HG03097 (cell line): ENCODE data around the gene SLC17A9.
A peak's percentile ranks its signal among the peaks of the same experiment; 100 is the strongest.
"Not testable (repeated sequence)": the region's sequence is repeated elsewhere in the genome, so short reads cannot be mapped to it uniquely, and the experiment has no call there.

Source experiments
- ATAC-seq: cut with Tn5 transposase; IDR thresholded peaks from one replicate; pipeline ENCODE4 v1.9.1; 2021; ENCODE audit not compliant: unreplicated experiment, low FRiP score

Gene SLC17A9

DNA sequence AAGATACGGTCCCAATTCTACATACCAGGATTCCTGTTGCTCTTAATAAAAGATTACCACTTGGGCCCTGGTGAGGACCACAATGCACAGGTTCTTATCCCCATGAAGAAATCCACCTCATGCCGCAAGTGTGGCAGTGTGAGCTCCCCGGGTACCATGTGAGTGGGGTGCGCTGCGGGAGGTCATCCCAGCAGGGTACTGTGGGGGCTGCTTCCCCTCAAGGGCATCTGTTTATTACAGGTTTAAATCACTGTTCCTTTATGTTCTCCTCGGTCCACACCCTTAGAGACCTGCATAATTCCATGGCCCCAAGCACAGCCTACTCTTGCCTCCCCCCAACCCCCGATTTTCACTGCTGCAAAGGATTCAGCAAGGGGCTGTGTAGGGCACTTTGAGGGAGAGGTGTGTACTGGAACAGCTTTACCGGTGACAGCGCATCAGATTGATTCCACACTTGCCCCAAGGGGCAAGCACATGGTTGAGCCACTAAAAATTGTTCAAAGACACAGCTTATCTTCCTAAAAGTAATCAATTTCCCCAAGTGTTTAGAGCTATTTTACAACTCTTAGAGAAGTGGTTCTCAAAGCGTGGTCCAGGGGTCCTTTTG is 32.4 kb upstream of the SLC17A9 start:
- ATAC-seq, result no peak

DNA sequence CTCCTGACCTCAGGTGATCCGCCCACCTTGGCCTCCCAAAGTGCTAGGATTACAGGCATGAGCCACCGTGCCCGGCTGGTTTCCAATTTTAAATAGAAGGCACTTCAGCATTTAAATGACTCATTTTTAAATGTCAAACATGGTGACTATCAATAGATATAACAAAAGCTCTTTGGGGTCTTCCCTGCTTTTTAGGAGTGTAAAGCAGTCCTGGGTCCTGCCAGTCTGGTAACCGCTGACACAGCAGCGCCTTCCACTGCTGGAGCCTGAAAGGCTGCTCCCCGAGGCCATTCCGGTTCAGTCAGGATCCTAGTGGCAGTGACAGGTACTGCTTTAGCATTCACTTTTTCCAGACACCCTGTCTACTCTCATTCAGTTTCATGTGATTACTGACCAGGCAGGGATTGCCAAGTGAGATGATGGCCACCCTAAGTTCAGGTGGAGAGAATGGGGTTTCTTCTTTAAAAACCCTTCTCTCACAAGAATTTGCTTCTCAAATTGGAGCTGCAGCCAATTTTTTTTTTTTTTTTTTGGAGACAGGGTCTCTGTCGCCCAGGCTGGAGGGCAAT is 31.3 kb upstream of the SLC17A9 start:
- no peak for ATAC-seq

DNA sequence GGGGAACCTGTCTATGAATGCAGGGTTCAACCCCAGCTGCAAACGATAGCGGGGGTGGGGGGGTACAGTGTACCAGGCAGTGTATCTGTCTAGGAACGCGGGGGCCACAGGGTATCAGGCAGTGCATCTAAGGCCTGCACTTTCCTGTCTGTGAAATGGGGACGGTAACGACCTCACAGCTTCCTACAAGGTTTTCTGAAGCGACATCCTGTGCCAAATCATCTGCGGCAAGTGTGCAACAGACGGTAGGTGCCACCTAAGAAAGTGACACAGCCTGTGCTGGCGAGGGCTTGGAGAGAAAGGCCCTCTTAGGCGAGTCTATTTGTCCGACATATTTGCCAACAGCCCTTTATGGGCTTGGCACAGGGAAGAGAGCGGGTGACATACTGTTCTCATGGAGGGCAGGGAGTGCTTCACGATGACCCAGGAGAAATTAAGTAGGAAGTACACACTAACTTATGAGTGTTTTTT is 30.0 kb upstream of the SLC17A9 start:
- ATAC-seq, result no peak

DNA sequence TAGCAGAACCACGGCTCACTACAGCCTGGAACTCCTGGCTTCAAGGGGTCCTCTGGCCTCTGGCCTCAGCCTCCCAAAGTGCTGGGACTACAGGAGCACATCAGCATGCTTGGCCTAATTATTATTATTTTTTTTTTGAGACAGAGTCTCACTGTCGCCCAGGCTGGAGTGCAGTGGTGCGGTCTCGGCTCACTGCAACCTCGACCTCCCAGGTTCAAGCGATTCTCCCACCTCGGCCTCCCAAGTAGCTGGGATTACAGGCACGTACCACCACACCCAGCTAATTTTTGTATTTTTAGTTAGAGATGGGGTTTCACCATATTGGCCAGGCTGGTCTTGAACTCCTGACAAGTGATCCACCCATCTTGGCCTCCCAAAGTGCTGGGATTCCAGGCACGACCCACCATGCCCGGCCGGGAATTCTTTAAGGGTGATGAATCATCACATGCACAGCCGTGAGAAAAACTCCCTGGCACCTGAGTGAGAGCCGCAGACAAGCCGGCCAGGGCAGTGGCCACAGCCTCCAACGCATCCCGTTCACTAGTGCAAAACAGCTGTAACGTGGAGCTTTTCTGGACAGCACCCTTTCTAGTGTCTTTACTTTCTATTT is 29.3 kb upstream of the SLC17A9 start:
- ATAC-seq, result not testable (repeated sequence)

DNA sequence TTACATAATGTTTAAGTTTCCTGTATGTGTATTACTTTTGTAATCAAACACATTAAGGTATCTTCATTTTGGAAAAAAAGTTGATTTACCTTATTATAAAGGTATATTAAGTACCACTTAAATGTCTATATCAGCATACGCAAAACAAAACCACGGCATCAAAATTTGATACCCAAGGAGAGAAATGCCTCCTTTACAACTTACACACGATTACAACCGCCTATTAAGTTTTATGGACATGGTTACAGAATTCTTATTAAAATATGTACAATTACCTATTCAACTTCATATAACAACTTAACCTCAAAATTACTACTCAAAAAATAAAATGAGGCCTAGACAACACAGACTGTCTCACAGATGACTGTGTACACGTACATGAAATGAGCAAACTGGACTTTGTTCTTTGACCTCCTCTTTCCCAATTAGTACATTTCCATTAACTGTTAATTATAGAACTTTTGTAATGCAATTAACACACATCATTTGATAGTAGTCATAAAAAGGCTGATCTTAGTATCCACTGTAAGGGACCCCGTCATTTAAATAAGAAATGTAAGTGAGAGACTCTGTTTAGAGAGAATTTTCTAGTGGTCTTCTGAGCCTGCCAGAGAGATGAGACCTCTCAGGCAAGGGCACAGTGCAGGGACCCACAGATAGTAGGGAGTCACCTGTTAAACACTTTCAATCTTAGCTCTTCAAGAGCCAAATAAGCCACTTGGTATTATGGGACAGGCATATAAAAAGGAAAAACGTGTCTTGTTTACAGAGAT is 28.7 kb upstream of the SLC17A9 start:
- ATAC-seq, result no peak

DNA sequence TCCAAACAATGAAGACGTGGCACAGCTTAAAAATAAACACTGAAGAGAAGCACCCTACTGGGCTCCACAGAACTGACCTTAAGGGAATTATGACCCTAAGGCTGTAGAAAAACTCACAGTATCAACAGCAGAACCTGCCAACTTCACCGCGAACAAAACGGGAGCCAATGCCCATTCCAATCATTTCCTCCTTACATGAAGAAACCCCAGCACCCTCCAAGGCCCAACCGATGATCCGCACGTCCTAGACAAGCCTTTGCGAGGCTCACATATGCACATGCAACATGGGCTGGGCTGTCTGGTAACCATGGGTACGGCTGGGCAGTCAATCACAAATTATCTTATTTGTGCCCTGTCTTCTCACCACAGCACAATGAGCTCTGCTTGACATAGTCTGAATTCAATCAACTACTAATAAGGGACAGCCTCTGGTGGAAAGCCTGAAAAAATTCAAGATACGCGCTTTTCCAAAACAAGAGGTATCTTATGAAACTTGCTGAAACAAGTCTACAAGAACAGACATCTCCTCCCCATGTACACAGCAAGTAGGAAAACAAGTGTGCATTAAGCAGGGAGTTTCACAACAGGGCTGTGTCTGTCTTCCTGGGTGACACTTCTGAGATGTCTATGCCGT is 27.9 kb upstream of the SLC17A9 start:
- ATAC-seq, result no peak

DNA sequence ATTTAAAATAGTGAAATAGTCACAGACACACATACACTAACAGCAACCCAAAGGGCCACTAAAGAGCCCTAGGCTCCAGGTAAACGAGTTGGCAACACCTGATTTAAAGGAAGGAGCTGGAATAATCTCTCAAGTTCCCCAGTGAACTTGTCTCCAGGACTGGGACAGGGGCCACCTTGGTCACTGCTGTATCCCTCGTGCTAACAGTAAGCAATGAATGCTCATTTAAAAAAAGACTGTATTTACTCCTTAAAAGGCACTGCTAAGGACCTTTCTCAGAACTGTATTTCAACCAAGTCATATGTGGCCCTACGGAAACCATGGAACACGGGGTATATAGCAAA is 27.5 kb upstream of the SLC17A9 start:
- no peak for ATAC-seq

DNA sequence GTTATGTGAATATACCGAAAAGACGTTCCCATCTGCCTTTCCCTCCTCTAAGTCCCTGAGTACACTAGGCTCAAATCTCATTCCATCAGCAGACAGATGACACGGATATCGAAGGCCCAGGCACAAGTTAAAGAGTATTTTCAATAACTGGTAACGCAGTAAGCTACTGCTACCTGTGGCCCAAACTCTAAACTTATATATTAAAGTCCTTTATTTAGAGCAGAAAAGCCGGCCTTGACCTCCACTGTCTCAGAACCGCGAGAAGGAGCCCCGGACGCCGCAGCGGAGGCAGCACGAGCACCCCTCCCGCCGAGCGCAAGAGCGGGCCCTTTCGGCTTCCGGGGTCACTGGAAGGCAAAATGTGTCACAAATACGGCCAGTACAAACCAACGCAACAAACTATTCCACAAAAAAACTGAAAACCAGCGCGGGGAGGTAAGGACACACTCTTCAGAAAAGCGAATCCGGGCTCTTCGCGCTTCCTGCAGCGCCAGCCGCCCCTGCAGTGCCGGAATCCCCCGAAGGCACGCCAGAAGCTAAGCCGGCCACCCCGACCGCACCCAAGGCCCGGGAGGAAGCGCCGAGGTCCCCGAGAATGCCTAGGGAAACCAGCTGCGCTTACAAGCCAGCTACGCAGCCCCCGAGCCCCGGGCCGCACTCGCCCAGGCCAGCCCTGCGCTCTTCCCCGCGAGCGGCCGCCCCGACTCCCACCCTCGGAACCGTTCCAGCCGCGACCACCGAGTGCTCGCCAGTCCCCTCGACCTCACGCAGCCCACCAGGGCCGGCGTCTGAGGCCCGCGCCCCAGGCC is 26.9 kb upstream of the SLC17A9 start:
- ATAC-seq, result no peak

DNA sequence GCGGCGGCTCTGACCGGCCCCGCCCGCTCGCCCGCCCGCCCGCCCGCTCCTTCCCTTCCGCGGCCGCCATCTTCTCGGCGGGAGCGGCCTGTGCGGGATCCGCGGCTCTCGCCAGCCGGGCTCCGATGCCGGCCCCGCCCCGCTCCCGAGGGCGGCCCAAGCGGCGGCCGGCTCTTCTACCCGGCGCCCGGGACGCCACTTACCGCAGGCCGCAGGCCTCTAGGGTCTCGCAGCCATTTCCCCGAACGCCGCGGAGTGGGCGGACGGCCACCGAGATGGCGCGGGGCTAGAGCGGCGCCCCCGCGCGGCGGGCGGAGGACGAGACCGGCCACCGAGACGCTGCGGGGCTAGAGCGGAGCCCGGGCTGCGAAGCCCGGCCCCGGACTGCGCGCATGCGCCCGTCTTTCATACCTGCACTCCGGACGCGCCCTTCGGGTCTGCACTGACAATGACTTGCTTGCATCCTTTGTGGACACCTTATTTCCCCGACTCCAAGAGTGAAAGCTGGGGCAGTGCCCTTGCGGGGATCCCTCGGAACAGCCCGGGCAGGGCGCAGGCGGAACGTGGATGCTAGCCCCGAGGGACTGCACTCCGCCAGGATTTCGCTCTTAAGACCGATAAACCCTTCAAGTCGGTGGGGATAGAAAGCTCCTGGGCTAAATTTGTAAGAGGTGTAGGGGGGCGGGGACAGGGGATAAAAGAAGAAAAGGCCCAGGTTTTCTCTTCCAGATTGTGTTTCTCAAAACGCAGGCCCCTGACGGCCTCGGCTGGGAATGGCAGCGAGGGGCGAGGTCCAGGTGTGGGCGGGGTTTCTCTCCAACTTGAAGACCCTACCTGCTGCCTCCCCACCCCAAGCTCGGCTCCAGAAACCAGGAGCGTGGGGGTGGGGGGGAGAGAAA is 26.0 kb upstream of the SLC17A9 start, which contains the start of gene DIDO1:
DIDO1 (minus strand) TSS at position 277 of the 899 bp plus-strand sequence.
- peak; percentile 83 for ATAC-seq

DNA sequence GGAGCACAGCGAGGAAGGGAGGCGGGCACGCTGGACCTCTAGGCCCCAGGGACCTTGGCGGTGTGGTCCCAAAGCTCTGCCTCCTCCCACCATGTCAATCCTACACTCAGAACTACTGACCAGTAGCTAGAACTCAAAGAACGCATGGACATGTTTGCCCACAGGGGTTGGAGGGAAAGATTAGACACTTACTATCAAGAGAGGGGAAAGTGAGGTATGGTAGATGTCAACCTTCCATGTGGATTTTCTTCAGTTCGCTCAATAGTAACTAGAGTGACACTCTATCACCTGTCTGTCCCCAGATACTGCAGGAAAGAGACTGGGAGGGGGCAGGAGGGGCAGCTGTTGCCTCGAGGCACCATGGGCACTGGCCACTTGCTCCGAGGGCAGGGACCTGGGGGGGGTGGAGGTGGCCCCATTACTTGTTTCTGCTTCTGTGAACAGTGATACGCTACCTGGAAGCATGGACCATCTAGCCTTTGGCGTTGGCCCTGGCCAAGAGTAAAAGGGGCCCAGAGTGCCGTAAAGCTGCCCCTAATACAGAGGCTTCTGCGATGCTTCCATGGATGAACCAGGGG is 25.3 kb upstream of the SLC17A9 start:
- no peak for ATAC-seq

DNA sequence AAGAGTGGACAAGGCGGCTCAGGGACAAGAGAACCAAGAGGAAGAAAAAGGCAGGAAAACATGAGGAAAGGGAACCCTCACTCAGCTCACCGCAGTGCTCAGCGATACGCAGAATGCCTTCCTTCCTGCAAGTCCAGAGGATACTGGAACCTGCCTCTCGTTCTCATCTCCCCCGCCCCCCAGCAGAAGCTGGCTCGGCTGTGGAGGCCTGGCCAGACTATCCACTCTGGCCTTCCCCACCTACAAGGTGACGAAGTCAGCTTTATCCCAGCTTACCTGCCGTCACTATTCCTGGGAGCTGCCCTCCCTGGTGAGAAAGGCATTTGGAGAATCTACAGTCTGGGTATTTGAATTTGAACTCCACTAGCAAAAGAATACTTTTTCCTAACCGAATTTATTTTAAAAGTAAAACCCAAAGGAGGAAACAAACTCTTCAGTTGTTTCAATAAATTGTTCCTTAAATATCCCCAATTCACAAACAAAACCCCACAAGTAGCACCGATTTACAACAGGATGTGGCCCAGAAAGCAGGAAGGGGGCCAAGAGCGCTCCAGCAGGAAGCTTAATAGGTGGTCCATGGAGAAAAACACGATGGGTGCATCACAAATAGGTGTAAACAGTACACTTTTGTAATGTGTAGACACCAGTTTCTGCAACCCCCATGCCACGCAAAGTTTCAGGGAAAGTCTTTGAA is 24.1 kb upstream of the SLC17A9 start:
- no peak for ATAC-seq

DNA sequence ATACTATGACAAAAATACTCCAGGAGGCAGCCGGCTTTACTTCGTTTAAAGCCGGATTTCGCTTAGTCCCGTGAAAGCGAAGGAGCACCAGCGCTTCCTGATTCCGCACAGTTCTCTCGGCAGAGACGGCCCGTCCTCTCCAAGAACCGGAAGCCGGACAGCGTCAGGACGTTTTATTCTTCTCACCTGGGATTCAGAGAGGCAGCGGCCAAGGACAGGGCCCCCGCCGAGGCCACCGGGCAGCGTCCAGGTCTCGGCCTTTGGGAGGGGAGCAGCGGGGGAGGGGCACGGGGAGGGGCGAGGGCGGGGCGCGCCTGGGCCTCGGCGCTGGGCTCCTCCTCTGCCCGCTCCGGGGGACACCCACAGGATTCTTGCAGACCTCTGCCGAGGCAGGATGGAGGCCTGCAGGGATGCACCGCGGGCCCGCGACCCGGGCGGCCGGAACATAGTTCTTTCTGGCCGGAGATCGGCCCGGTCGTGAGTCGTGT is 23.4 kb upstream of the SLC17A9 start:
- no peak for ATAC-seq

DNA sequence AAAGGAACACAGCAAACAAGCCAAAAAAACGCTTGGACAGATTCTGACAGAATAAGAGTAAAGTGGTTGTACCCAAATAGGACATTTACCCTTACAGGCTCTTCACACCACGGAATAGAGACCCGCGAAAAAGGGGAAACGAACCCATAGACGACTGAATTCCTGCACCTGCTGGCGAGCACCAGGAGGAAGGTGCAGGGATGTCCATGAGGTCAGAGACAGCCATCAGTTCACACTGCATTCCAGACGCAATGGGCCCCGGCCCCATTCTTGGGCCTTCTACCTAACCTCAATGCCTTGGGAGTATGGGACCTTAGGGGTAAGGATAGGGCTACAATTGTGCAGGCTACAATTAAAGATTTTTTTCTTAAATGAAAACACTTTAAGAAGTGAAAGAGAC is 21.0 kb upstream of the SLC17A9 start:
- no peak for ATAC-seq

DNA sequence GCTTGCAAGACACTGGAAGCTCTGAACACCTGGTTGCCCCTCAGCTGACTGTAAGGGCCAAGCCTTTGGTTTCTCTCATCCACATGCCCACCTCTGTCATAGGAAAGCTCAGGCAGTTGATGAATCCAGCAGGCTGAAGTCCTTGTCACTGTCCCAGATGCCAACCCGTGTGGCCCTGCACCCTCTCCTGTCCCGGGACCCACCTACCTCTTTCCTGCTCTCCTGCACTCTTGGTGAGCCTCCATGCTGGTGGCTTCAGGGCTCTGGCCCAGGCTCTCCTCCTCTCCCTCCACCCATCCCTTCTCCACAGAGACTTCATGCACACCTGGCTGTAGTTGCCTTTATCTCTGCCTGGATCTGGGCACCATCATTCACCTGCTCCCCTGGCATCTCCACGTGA is 18.5 kb upstream of the SLC17A9 start:
- no peak for ATAC-seq

DNA sequence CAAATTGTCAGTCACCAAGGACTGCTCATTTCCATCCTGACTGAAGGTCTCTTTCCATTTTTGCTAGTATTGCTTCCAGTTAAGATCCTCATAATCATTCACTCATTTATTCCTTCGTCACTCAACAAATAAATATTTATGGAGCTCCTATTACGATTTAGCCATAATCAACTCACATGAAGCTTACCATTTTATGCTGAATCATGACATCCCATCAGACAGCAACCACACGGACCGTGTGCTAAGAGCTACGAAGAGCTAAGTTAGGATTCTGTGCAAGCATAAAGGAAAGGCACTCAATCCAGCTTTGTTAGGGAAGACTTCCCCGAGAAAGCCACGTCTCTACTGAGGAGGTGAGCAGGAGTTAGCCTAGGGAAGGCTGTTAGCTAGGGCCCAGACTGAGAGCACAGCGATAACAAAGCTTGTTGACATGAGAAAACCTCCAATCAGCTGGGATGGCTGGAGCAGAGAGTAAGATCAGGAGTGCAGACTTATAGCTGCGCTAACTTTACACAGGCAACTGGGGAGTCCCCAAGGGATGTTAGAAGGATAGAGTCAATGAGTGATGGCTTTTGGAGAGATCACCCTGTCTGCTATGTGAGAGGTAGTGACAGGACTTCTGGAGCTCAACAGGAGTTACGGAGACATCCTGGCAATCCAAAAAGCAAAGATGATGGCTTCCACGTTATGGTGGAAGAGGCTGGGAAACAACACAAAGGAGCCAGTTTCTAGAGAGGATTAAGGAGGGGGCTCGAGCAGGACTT is 17.1 kb upstream of the SLC17A9 start:
- ATAC-seq, result no peak

DNA sequence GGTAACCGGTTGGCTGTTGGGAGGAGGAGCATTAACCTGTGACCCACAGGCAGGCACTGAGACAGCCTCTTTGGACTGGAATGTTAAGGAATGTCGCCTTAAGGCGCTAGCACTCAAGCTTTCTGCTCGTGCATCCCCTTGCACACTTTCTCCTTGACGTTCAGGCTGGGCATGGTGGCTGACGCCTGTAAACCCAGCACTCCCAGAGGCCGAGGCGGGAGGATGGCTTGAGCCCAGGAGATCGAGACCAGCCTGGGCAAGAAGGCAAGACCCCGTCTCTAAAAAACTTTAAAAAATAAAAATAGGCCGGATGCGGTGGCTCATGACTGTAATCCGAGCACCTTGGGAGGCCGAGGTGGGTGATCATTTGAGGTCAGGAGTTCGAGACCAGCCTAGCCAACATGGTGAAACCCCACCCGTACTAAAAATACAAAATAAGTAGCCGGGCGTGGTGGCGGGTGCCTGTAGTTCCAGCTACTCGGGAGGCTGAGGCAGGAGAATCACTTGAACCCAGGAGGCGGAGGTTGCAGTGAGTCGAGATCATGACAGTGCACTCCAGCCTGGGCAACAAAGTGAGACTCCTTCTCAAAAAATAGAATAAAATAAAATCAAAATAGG is 16.4 kb upstream of the SLC17A9 start:
- no peak for ATAC-seq
